Measurements from ENCODE around the gene MTG2.

The MTG2 gene

GRCh38 chr20:62168890-62169435, 13.9 kb upstream of the MTG2 start:
- ChIA-PET POLR2A (no interaction called here), CTCF (no interaction called here)
- H3K4me1 ChIP-seq (ENCODE audit: control insufficient read depth, insufficient read depth, low read length), result no peaks in the 10 kb centered on the region
- no peak overlapping the region for H3K4me3 ChIP-seq (ENCODE audit: low read depth, low read length)
- peaks cover 0 to 51% of the 10 kb centered on the region in 2 experiments; a peak in 2 of 3 replicates for H3K36me3 ChIP-seq (ENCODE audit: control insufficient read depth in 2 of 2, insufficient read depth in 1 of 2, low read length in 2 of 2)
- TF ChIP-seq WT1 (tag by site-specific recombination; IDR thresholded peaks at IDR 0.05) (no peak), ZNF585B (tag by site-specific recombination; IDR thresholded peaks at IDR 0.05) (no peak), ZNF555 (tag by site-specific recombination; conservative IDR thresholded peaks at IDR 0.05) (no peak), ZNF621 (tag by site-specific recombination; IDR thresholded peaks at IDR 0.05) (no peak), ZNF776 (tag by site-specific recombination; IDR thresholded peaks at IDR 0.05; ENCODE audit: borderline replicate concordance) (no peak), ZSCAN23 (tag by site-specific recombination; IDR thresholded peaks at IDR 0.05) (no peak), ZNF623 (tag by site-specific recombination; IDR thresholded peaks at IDR 0.05) (no peak), ZNF707 (tag by site-specific recombination; IDR thresholded peaks at IDR 0.05) (no peak), ATF2 (tag by site-specific recombination; IDR thresholded peaks at IDR 0.05; ENCODE audit: low read depth) (no peak), PATZ1 (tag by site-specific recombination; IDR thresholded peaks at IDR 0.05) (no peak), ZFP69B (tag by site-specific recombination; IDR thresholded peaks at IDR 0.05) (no peak), ZNF155 (tag by site-specific recombination; IDR thresholded peaks at IDR 0.05) (no peak), ZNF211 (tag by site-specific recombination; IDR thresholded peaks at IDR 0.05; ENCODE audit: low read depth) (no peak), SALL2 (tag by site-specific recombination; IDR thresholded peaks at IDR 0.05; ENCODE audit: borderline replicate concordance) (no peak), SP7 (tag by site-specific recombination; IDR thresholded peaks at IDR 0.05) (no peak), ZFP41 (tag by site-specific recombination; IDR thresholded peaks at IDR 0.05; ENCODE audit: borderline replicate concordance) (no peak), ZBTB17 (tag by site-specific recombination; IDR thresholded peaks at IDR 0.05) (no peak), KLF1 (tag by site-specific recombination; IDR thresholded peaks at IDR 0.05) (no peak)
- no peaks in the 10 kb centered on the region for H3K9me3 ChIP-seq (ENCODE audit: control insufficient read depth, insufficient read depth, low read depth, low read length)
- no peak overlapping the region for H3K27ac ChIP-seq (ENCODE audit: extremely low read depth, low read depth, low read length)

- Histone ChIP-seq H3K9me3 (ENCODE audit: control insufficient read depth, insufficient read depth, low read depth, low read length) (no peaks in the 10 kb centered on the region), H3K36me3 (ENCODE audit: control insufficient read depth in 2 of 2, insufficient read depth in 1 of 2, low read length in 2 of 2) (peaks cover 0 to 46% of the 10 kb centered on the region in 2 experiments; a peak in 2 of 3 replicates), H3K4me1 (ENCODE audit: control insufficient read depth, insufficient read depth, low read length) (no peaks in the 10 kb centered on the region), H3K4me3 (ENCODE audit: low read depth, low read length) (no peak overlapping the region), H3K27ac (ENCODE audit: extremely low read depth, low read depth, low read length) (no peak overlapping the region)
- ChIA-PET POLR2A (no interaction called here), CTCF (interaction anchor here (2.2 kb wide), 1 partner anchor 14 kb away, joined by 8 read pairs; no protein-coding TSS in a partner anchor)
- no peak for TF ChIP-seq ZNF239 (tag by site-specific recombination; IDR thresholded peaks at IDR 0.05)
- no peak for TF ChIP-seq ZSCAN18 (tag by site-specific recombination; IDR thresholded peaks at IDR 0.05)
- no peak for TF ChIP-seq ZNF423 (tag by site-specific recombination; IDR thresholded peaks at IDR 0.05)
- no peak for TF ChIP-seq ZNF26 (tag by site-specific recombination; IDR thresholded peaks at IDR 0.05)
- no peak for TF ChIP-seq ZNF549 (tag by site-specific recombination; IDR thresholded peaks at IDR 0.05)
- no peak for TF ChIP-seq HOXD13 (CRISPR knock-in tag; IDR thresholded peaks at IDR 0.05; ENCODE audit: borderline replicate concordance)
- no peak for TF ChIP-seq ZBTB20 (tag by site-specific recombination; IDR thresholded peaks at IDR 0.05)
- TF ChIP-seq ZNF121 (tag by site-specific recombination; IDR thresholded peaks at IDR 0.05), result no peak
- no peak for TF ChIP-seq ZNF10 (tag by site-specific recombination; IDR thresholded peaks at IDR 0.05)
- TF ChIP-seq ZNF341 (tag by site-specific recombination; IDR thresholded peaks at IDR 0.05; ENCODE audit: low read depth), result no peak
- no peak for TF ChIP-seq ZNF19 (tag by site-specific recombination; IDR thresholded peaks at IDR 0.05; ENCODE audit: low read depth)
- TF ChIP-seq ZBTB48 (tag by site-specific recombination; IDR thresholded peaks at IDR 0.05), result no peak
- no peak for TF ChIP-seq MYNN (tag by site-specific recombination; IDR thresholded peaks at IDR 0.05; ENCODE audit: borderline replicate concordance)
Measured at GRCh38 chr20:62170536-62170935, 12.3 kb upstream of the MTG2 start.
